Right lung (tissue), 10 donors: Measurements from ENCODE around the gene PRELID3B. TPM values are rescaled to one million over a fixed set of nuclear protein-coding genes. Genes with fewer than 3 reads are reported as not detected.
A peak's percentile ranks its signal among the peaks of the same experiment; 100 is the strongest.

Experiments
- DNase-seq, 2 donors: peaks; one replicate each; pipeline ENCODE4 v3.0.0-alpha.2; 2013
- long read RNA-seq, 8 donors: transcript quantifications; one replicate each; lab custom pipeline, GENCODE V29; 2026
- polyA plus RNA-seq, 5 donors: library from polyadenylated mRNA; unstranded; fragments of 120-200 nt; gene quantifications; one replicate each; pipeline versions ENCODE4 v1.2.1 to v1.2.3, GENCODE V29; 2013; ENCODE audit warnings: inconsistent platforms in 1 of 5, low replicate concordance in 1 of 5; ENCODE audit not compliant: insufficient read length in 5 of 5, insufficient read depth in 1 of 5

PRELID3B gene
- 10 to 100 TPM; 46.3 to 66.9 (median 55.5) TPM for polyA plus RNA-seq
- long read RNA-seq, donor 1, transcript PRELID3B-201 (6 exons, 2,626 nt) = major isoform, 26 of 28 reads
- long read RNA-seq, donor 1, partial matches to known transcripts = 0 of 28 reads
- long read RNA-seq, donor 1, other reads (novel, unspliced or antisense) = 0 of 28 reads
- long read RNA-seq, donor 2, transcript PRELID3B-201 (6 exons, 2,626 nt) = major isoform, 9 of 11 reads
- long read RNA-seq, donor 2, partial matches to known transcripts = 0 of 11 reads
- long read RNA-seq, donor 2, other reads (novel, unspliced or antisense) = 0 of 11 reads
- long read RNA-seq, donor 3, transcript PRELID3B-201 (6 exons, 2,626 nt) = major isoform, 11 of 38 reads
- long read RNA-seq, donor 3, partial matches to known transcripts = 27 of 38 reads
- long read RNA-seq, donor 3, other reads (novel, unspliced or antisense) = 0 of 38 reads
- long read RNA-seq, donor 4, transcript PRELID3B-201 (6 exons, 2,626 nt) = major isoform, 8 of 9 reads
- long read RNA-seq, donor 4, partial matches to known transcripts = 0 of 9 reads
- long read RNA-seq, donor 4, other reads (novel, unspliced or antisense) = 0 of 9 reads
- long read RNA-seq, donor 5, transcript PRELID3B-201 (6 exons, 2,626 nt) = major isoform, 27 of 30 reads
- long read RNA-seq, donor 5, partial matches to known transcripts = 0 of 30 reads
- long read RNA-seq, donor 5, other reads (novel, unspliced or antisense) = 0 of 30 reads
- long read RNA-seq, donor 6, transcript PRELID3B-201 (6 exons, 2,626 nt) = major isoform, 29 of 32 reads
- long read RNA-seq, donor 6, partial matches to known transcripts = 0 of 32 reads
- long read RNA-seq, donor 6, other reads (novel, unspliced or antisense) = 0 of 32 reads
- long read RNA-seq, donor 7, transcript PRELID3B-201 (6 exons, 2,626 nt) = major isoform, 27 of 30 reads
- long read RNA-seq, donor 7, partial matches to known transcripts = 0 of 30 reads
- long read RNA-seq, donor 7, other reads (novel, unspliced or antisense) = 0 of 30 reads
- long read RNA-seq, donor 8, transcript PRELID3B-201 (6 exons, 2,626 nt) = major isoform, 6 of 7 reads
- long read RNA-seq, donor 8, partial matches to known transcripts = 0 of 7 reads
- long read RNA-seq, donor 8, other reads (novel, unspliced or antisense) = 0 of 7 reads

DNA sequence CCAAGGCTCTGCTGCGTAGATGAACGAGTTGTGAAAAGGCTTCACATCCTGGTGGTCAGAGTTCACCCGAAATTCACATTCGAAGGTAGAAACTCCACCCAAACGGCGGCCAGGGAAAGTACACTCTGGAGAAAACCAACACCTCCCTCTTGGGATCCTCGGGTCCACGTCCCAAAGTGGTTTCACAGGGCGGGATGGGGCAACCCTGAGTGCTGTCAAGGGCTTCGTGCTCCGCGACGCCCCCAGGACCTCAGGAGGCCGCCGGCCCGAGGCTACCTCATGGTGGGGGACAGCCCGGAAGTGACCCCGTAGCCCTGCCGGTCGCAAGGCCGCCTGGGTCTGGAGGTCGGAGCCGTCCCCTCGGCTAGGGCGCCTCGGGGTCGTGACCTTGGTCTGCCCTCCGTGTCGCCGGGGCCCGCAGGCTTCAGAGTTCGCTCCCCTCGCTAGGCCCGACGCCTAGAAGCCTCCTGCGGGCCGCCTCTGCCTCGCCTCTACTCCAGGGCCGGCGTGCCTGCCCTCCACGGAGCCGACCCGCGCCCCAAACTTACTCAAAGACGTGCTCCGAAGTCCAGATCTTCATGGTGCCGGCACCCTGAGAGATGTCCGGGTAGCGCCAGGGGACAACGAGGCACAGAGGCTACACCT lies at the start of gene PRELID3B:
TSS of gene PRELID3B (minus strand) at position 636 of the 645 bp plus-strand sequence. CDS start at position 580, 56 bp downstream.
- DNase-seq = no peak

DNA sequence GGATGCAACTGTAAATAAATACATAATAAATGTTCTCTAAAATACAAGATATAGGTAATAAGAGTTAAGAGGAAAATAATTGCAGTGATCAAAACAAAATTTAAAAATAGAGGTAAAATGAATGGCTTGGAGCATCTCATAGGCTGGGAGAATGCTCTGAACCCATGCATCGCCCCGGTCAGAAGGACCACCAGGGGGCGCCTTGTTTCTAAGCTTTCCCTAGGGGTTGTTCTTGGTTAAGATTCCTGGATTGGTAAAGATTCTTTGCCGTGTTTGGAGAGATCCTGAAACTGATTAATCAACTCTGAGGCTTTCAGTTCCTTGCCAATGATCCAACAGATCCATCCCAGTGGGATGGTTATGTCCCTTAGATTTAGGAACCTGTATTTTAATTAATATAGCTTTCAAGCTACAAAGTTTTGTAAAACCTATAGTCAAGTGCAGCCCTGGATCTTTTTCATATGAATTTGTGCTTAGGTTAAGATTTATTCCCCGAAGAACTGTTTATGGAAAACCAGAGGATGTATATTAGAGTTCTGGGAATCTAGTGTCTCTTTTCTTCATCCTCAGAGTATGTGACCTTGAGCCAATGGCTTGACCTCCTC lies 45.3 kb upstream of the PRELID3B start:
- peak; percentile 44 to 66 for DNase-seq

DNA sequence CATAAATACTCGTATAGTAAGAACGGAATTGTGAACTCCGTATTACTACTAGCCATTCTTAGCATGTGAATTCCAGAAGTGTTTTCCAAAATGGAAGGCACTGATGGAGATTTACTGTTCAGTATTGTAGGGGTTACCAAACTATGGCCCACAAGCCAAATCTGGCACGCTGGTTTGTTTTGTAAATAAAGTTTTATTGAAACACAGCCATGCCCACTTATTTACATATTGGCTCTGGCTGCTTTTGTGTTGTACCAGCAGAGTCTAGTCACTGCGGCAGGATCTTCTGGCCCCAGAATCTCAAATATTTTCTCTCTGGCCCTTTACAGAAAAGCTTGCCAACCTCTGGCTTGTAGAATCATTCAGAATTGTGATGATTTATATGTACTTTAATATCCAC lies 44.3 kb upstream of the PRELID3B start:
- no peak for DNase-seq

DNA sequence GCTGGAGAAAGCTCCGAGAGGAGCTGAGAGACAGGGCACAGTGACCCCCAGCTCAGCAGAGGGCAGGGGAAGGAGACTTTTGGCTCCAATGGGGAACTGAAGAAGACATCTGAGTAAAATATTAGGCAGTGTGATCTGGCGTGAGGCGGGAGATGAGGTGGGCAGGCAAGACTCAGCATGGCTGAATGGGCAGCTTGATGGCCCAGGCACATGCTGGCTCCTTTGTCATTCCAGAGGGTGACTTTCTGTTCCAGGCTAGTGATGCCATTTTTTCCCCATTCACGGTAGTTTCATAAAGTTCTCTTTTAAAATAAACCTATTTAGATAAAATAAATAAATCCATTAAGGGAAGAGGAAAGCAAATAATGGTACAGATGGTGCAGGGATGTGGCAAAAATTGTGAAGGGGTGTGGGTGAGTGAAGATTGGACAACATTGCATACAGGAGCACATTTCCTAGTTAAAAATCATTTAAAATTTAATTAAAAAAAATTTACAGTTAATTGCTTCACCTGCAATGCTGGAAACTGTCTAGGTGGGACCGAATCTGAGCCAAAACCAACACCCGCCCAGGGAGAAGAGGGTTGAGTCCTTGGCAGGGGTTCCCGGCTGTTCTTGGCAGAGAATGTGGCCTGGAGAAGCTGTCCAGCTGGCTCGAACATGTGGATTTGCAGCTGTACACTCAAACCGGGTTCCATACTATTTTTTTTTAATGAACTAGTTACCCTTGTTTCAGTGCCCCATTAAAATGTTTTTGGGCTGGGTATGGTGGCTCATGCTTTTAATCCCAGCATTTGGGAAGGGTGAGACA lies 41.7 kb upstream of the PRELID3B start:
- no peak for DNase-seq

DNA sequence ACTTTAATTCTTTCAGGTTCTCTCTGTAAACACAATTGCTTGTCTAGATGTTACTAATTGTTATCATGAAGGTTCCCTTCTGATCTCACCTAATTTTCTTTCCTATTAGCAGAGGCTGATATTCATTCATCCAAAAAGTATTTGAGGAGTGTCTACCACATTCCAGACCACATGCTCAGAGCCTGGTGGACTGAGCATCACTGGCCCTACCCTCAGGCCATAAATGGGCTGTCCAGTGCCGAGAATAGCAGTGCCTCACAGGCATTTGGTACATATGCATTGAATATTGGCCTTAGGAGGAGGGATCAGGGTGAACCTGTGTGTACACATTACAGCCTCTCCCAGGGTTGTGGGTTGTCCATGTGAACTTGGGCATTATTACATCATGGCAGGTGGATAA lies 40.4 kb upstream of the PRELID3B start:
- DNase-seq = no peak

DNA sequence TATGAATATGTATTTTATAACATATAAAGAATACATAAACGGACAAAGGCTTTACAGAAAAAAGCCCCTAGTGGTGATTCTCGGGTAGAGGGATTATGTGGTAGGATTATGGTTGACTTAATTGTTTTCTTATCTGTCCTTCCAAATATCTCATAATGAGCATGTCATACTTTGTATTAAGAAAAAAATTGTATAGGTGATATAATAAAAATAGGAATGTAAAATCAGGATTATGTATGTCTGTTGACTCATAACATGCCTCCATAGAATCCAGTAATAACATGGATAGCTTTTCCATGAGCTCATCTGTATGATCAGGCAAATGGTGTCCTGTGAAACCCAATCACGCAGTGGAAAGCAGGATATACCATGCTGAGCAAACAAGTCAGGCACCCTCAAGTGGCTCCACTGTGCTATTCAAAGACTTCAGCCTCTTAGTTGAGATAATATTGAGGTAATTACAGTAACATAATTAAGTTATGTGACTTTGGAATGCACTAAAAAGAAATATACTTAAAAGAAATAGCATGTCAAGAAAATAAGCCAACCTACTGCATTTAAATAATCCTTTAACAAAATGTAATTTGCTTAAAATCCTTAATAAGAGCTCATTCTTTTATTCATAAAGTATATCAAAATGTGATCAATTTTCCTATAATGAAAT lies 39.6 kb upstream of the PRELID3B start:
- DNase-seq = no peak

DNA sequence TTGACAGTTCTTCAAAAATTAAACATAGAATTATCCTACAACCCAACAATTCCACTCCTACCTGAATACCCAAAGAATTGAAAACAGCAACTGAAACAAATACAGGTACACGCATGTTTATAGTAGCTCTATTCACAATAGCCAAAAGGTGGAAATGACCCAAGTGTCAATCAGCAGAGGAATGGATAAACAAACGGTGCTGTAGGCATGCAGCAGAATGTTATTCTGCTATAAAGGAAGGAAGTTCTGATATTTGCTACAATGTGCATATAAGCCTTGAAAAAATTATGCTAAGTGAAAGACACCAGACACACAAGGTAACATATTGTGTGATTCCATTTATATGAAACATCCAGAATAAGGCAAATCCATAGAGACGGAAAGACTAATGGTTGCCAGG lies 38.5 kb upstream of the PRELID3B start:
- DNase-seq = peak in 1 of 2 donors; percentile 10

DNA sequence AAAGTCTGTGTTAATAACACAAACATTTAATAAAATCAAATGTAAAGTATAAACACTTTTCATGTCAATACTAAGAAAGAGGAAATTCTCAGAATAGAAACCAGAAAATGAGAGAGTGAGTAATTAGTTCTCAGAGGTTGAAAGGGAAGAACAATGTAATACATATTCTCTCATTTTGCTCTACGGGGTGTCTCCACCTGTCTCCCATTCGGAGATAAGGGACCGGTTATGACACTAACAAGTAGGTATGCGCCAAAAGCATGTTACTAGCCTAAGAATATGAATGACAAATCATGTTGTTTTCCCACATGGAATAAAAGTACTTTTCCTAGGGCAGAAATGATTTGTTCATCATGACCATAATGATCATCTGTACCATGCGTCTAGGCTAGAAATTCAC lies 35.6 kb upstream of the PRELID3B start:
- no peak for DNase-seq

DNA sequence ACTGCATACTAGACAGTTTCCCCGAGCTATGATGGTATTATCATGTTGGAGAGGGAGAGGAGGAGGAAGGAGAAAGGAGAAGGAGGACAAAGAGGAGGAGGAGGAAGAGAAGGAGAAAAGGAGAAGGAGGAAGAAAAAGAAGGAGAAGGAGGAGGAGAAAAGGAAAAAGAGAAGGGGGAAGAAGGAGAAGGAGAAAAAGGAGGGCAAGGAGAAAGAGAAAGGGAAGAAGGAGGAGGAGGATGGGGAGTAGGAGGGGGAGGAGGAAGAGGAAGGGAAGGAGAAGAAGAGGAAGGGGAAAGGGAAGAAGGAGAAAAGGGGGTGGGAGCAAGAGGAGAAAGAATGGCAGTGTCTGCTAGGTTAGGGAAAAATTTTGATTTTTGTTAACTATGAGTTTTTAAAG lies 35.1 kb upstream of the PRELID3B start:
- no peak for DNase-seq

DNA sequence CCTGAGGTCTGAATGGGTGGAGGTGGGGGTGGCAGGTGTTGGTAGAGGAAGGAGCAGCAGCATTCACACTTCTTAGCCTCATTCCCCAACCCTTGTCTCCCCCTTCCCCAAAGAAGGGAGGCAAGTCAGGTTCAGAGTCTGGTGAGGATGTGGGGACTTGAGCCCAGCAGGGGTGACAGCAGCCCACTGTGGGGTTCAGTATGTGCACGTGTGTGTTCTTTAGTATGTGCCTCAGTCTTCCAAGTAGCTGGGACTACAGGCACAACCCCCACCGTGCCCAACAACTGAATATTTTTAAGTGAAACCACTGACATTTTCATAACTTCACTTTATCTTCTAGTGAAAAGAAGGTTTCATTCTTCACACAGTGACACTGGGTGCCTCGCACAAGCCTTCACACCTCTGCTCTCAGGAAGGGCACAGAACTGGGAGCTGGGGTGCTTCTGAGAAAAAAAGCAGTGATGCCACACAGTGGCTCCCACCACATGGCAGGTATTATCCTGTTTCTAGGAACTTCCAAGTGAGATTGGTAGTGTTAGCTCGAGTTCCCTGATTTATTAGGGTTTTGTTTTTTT lies 33.4 kb upstream of the PRELID3B start:
- DNase-seq = no peak

DNA sequence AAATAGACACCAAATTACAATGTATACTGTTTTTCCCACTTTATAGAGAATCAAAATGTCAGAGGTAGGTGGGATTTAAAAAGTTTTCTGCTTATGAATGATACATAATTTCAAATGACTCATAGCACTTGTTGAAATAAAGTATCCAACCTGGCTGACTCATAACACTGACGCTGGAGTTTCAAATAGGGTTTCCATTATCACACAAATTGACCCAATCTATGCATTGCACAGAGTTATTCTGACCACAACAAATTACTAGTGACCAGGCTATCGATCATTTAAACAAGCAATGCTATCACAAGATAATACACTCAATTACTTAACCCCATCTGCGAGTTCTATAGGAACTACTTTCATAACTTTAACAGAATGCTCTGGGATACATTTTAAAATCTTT lies 31.9 kb upstream of the PRELID3B start:
- DNase-seq = no peak

DNA sequence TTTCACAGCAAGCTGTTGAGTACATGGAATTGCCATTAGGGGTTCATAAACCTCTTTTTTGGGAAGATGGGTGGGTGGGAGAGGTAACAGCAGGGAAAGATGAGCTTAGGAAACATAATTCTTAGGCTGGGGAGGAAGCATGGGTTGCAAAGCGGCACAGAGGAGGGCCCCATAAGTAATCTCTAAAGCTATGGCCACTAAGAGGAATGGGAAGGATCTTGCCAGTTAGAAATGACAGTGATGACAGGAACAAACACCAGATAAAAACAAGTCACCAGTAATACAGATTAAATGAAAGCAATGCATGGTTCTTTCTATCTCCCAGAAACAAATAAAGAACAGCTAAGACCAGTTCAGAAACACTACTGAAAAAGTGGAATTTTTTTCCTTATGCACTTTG lies 31.0 kb upstream of the PRELID3B start:
- DNase-seq = no peak

DNA sequence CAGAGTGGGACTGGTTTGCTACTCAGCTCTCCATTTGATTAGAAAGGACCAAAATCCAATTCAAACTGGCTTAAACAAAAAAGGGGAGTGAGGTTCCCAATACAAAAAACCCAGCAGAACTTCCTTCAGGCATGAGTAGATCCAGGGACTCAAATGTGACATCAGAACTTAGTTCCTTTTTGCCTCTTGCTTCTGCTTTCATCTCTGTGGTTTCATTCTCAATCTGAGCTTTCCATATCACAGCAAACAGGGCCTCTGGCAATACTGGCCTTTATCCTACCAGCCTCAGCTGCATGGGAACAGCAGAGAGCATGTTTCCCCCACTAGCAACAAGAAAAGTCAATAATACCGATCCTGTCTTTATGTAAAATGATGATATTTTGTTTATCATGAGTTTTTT lies 28.6 kb upstream of the PRELID3B start:
- DNase-seq = no peak

DNA sequence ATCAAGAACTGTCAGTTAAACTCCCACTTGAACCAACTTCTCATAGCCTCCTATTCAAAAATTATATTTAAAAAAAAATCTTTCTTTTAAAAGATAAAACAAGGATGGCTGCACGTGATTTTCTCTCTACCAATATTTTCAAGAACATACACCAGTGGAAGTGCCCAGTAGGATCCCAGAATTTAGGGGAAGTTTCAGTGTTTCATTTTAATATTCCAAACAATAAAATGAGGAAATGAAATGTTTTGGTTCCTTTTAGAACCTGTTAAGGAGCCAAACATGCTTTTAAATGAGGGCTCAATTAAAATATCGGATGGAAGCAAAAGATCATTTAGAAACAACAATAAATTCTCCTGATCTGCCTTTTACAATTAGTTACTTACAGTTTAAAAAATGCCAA lies 26.4 kb upstream of the PRELID3B start:
- DNase-seq = no peak

DNA sequence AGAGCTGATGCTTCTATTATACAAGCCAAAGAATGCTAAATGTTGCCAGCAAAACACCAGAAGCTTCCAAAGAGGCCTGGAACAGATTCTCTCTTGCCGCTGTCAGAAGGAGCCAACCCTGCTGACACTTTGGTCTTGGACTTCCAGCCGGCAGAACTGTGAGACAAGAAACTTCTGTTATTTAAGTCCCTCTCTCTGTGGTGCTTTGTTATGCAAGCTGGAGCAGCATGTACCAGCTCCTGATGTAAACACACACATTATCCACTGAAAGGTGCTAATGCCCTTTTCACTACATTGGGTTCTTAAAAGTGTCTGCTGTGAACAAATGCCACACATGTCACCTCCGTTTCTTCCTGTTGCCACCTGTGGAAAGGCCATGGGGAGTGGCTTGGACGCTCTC lies 25.9 kb upstream of the PRELID3B start:
- no peak for DNase-seq

DNA sequence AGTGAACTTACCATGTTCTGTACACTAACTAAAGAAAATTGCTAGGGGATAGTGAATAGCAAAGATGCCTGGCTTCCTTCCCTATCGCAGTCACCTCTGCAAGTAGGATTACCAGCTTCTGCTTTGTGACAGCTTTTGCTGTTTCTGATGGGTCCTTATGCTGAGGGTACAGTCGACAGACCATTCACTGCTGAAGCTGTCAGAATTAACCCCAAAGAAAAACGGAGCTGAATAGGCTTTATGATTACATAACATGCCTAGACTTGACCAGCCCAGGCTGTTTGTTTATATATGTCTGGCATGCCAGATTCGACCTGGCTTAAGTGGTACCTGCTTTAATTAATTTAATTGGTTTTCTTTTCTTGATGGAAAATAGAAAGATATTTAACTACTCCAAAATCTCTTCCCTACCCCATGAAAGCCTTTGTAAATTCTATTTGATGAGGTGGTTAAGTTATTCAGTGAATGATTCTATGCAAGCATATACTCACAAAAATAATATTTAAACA lies 21.7 kb upstream of the PRELID3B start:
- DNase-seq = no peak

DNA sequence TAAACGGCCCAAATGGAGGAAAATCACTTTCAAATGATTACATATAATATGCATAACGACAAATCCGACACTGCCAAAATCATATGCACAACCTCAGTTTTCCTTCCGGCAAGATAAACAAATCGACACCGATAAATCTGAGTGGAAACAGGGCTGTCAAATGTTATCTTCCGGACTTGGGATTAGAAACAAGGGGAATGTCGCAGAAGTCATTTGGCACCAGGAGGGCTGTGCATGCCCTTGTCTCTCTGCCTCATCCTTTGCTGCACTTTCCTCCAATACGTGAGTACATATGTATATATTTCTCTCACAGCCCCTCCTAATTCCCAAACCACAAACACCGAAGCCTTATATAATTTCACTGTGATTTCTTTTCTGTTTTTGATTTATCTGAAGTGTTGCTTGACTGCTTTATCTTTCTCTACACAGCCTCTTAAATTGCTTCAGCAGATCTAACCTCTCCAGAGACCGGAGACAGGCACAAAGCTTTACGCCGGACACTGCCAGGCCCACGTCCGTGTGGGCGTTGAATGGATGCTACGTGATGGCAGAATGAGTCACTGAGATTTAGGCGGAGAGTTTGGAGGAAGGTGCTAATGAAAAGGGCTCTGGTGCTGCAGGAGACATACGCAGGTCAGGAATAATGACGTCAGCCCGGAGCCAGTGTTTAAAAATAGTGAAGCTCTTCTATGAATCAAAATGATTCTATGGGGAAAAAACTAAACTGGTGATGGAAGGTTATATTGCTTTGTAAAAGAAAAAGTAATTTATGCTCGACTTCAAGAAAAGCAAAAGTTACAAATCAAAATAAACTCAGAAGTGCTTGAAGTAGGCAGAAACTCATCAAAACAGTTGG lies 21.0 kb upstream of the PRELID3B start:
- DNase-seq = no peak

DNA sequence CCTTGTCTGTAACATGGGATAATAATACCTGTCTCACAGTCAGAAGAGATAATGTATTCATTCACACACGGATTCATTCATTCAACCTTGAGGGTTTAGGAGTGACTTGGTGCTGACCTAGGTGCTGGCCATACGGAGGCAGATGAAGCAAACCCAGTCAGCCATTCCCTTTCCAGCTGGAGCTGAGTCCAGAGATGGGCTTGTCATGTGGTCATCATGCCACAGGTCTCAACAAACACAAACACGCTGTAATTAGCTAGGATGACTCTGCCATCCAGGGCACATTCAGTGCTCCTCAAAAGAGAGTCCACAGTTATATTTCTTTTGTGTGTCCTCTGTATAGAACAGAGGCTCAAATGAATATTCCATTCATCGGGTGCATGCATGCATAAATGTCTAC lies 19.5 kb upstream of the PRELID3B start:
- DNase-seq = no peak
